ENCODE results near the gene RHOA.

The RHOA gene

DNA sequence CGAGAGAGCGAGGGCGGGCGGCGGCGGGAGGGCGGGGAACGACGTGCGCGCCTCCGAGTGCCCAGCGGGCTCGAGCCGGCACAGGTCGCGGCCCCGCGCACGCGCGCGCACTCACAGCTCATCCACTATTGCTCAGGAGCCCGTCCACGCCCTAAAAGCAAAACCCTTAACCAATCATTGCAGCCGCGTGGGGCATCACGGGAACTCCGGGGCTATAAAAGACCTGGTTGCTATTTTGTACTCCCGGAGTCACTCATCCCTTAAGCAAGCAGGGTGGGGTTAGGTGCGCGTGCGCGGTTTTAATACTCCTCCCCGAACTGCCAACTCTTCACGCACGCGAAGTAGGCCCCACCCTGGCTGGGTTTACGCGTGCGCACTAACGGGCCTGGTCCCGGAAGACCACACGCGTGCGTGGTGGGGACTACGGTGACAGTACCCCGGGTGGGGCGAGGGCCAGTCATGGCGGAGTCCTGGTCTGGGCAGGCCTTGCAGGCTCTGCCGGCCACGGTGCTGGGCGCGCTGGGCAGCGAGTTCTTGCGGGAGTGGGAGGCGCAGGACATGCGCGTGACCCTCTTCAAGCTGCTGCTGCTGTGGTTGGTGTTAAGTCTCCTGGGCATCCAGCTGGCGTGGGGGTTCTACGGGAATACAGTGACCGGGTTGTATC, at the start of gene RHOA, which contains the start of gene TCTA:
Gene RHOA, minus strand, starts transcription at position 9 of the 664 bp plus-strand sequence. CDS start 36,387 bp downstream, outside the sequence.
Gene TCTA, plus strand, starts transcription at position 456 of the 664 bp plus-strand sequence. Its CDS starts 4 bp downstream, at position 460.
- peak; percentile 95 for FAIRE-seq

DNA sequence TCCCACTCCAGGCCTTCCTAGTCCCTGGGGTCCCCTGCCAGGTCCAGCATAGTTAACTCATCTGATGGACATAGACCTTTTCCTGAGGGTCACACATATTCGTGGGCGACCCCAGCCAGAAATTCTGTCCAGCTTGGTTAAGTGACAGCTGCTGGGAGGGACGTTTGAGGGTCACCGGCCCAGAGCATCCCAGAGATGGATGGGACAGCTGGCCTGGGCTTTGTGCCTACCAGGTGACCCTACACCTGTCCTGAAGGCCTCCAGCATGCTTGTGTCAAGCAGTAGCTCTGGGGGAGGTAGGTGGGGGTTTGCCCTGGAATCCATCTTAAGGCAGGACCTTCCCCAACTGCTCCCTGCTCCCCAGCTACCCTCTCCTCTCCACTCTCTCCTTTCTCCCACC, 49.2 kb upstream of the RHOA start:
- no peak for FAIRE-seq

DNA sequence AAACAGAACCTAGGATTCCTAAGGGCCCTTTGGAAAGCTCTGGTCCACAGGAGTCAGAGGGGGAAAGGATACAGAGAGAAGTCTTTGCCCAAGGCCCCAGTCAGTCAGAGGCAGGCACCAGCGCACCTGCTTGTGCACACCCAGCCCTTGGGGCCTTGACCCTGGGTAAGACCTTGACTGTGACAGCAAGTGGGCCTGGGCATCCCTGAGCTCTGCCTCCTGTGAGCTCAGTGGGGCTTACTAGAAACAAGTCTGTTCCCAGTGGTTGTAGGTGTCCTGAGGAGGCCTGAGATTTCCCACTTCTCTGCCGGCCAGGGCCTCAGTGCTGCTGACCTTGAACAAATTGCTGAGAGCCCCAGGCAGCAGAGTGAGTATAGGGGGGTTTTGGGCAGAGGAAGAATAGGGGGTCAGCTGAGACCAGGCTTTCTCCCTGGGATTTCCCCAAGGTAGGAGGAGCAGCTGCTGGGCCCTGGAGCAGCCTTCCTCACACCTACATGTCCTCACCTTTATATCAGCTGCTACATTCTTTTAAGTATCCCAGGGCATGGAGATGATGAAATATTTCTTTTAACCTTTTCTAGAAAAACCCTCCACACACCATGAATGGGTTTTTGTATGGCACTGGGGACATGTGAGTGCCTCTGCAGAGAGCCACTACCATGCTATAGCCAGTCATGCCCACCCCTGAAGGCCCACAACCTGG, 48.6 kb upstream of the RHOA start:
- no peak for FAIRE-seq

DNA sequence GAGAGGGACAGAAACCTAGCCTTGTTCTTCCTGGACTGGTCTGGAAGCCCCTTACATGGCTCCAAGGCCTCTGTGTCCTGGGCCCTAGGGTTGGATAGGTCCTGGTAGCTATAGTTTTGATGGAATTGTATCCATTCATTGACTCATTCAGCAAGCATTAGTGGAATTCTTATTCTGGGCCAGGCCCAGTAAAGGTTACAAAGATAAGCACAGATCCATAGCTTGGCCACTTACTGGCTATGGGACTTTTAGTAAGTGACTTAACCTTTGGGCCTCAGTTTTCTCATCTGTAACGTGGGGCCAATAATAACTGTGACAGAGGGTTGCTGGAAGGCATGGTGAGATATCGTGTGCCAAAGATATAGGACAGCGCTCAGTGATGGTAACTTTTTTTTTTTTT, 44.7 kb upstream of the RHOA start:
- no peak for FAIRE-seq

DNA sequence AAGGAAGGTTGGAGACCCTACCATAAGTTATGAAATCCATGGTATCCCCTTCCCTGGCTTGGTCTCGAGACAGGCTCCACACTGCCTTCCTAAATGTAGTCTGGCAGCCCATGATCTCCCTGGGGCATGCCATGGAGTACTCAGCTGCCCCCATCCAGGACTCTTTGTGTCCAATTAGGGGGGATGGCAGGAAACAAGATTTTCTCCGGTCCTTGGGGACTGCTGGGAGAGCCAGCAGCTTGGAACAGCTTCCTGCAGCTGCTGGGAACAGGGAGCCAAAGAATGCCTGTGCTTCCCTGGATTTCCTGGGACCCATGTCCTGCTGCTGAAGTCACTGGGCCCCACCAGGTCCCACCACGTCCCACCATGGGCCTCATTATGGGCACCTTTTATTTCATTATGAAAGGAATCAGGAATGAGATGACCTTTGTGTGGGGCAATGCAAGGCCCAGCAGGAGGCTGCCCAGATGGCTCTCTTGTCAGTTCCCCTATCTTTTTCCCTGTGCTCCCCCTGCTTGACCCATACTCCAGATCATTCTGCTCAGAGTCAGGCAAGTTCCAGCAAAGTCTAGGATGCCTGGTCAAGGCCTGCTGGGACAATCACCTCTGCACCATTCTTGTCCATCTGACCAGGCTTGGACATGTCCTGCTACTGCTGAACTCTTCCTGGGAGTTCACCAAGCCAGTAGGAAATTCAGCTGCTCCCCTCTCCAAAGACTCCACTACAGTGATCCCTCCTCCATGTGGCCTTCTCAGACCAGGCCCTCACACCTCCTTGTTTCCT, 43.3 kb upstream of the RHOA start:
- no peak for FAIRE-seq

DNA sequence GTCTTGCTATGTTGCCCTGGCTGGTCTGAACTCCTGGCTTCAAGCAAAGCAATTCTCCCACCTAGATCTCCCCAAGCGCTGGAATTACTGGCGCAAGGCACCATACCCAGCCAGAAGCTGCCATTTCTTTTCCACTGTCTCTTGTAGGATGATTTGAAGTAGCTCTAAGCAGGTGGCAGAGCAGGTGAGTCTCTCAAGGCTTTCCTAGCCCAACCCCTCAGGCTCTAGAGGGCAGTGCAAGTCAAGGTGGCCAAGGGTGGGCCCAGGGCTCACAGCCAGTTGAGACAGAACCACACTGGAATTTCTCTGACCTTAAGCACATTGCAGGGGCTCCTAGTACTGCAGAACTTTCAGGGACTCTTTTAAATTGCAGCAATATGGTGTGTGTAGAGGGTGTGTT, 42.7 kb upstream of the RHOA start:
- FAIRE-seq = no peak

DNA sequence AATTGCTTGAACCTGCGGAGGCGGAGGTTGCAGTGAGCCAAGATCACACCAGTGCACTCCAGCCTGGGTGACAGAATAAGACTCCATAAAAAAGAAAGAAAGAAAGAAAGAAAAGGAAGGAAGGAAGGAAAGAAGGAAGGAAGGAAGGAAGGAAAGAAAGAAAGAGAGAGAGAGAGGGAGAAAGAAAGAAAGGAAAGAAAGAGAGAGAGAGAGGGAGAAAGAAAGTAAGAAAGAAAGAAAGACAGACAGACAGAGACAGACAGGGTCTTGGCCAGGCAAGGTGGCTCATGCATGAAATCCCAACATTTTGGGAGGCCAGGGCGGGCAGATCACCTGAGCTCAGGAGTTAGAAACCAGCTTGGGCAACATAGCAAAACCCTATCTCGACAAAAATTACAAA, 41.8 kb upstream of the RHOA start:
- FAIRE-seq = no peak

DNA sequence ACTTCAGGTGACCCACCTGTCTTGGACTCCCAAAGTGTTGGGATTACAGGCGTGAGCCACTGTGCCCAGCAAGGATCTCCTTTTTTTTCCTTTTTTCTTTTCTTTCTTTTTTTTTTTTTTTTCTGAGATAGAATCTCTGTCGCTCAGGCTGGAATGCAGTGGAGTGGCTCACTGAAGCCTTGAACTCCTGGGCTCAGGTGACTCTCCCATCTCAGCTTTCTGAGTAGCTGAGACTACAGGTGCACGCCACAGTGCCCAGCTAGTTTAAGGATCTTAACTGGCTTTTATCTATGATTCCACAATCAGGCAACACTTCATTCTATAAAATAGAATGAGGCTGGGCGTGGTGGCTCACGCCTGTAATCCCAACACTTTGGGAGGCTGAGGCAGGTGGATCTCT, 33.6 kb upstream of the RHOA start:
- no peak for FAIRE-seq

DNA sequence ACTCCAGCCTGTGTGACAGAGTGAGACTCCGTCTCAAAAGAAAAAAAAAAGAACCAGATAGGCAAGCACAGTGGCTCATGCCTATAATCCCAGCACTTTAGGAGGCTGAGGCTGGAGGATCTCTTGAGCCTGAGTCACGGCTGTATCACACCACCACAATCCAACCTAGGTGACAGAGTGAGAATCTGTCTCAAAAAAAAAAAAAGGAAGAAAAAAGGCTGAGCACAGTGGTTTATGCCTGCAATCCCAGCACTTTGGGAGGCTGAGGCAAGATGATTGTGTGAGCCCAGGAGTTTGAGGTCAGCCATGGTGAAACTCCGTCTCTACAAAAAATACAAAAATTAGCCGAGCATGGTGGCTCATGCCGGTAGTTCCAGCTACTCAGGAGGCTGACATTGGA, 23.0 kb upstream of the RHOA start:
- no peak for FAIRE-seq

DNA sequence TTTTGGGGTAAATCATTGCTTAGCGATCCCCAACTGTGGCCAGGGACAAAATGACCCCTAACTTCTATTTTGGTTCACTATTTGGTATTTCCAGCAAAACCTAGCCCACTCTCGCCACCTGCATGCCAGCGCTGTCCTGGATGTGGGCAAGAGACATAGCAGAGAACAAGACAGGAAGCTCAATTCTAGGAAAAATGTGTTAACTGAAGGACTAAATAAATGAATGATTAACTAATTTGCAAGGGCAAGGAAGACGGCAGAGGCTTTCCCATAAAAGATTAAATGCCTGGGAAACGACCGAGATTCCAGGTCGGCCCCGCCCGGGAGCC, 16.9 kb upstream of the RHOA start:
- no peak for FAIRE-seq

DNA sequence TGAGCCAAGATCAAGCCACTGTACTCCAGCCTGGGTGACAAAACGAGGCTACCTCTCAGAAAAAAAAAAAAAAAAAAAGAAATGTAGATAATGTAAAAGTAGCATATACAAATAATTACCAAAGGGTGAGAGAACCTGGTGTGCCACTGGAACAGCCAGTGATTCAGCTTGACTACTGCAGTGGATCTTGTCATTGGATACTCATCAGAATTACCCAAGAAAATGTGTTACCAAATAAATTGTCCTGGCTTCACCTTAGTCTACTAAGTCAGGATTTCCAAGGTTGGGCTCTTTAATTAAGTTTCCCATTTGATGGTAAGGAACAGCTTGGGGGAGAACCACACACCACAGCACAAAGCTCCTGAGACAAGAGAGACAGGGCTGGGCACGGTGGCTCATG, 15.8 kb upstream of the RHOA start:
- FAIRE-seq = no peak

DNA sequence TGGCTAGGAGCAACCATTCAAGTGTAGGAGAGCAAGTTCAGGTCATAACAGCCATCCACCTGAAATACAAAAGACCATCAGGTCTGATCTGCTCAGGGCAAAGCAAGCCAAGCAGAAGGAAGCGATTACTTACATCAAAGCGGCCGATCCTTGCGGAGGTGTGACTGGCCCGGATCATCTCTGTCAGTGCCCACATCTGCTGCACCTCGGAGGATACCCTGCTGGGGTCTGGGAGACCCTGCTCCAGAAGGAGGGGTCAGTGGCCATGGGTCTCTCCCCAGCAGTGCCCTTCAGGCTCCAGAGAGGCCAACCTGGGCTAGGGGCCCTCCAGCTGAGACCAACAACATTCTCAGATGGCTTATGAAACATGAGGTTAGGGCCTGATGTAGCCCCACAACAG, 13.0 kb upstream of the RHOA start:
- no peak for FAIRE-seq

DNA sequence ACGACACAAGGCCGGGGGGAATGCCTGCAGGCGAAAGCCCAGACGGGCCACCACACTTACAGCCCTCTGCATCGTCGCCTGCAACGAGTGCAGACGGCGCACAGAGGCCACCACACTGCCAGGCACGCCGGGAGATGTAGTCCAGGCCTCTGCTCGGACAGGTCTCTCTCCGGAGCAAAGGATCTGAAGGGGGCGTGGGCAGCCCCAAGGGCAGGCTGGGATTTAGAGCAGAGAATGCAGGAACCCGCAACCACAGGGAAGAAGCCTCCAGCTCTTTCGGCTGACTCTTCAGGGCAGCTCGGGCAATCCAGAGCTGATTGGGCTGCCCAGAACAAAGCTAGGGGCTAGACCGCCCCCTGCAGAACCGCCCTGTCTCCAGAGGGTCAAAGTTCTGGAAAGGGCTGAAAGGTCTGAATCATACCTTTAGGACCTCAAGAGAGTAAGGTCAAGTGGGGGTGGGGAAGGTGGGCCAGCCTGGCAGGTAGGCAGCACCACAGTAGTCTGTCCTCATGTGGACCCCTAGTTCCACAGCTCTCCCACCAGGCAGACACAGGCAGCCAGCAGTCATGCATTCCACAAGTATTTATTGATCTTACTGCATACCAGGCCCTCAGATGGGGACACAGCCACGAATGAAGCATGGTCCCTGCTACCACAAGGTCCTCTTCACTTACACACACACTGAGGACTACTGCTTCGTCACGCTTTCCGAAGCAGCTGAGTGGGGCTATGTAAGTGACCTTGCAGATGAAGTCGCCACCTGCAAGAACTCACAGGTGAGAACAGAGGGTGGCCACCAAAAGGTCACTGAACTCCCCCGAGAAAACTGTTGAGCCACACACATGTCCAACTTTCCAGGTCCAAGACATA, 10.8 kb upstream of the RHOA start, which contains the start of gene AMT:
Gene AMT, minus strand, starts transcription at position 95 of the 870 bp plus-strand sequence. Its CDS starts 23 bp downstream, at position 72.
- no peak for FAIRE-seq

DNA sequence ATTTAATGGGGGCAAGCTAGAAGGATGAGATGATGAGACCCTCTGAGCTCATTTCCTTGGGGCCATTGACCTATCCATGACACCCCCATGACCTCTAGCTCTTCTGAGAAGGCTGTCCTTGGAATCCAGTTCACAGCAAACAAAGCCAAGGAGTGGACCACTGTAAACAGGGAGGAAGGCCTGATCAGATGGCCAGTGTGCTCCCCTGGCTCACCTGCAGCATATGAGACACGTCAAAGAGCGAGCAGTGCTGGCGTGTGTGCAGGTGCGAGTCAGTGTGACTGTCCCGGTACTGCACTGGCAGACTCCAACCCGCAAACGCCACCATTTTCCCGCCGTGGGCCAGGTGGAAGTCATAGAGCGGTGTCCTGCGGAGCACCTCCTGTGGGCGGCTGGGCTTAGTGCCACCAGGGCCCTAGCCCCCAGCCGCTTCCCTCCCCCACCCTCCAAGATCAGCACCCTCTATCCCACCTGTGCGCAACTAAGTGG, 10.2 kb upstream of the RHOA start:
- FAIRE-seq = no peak

DNA sequence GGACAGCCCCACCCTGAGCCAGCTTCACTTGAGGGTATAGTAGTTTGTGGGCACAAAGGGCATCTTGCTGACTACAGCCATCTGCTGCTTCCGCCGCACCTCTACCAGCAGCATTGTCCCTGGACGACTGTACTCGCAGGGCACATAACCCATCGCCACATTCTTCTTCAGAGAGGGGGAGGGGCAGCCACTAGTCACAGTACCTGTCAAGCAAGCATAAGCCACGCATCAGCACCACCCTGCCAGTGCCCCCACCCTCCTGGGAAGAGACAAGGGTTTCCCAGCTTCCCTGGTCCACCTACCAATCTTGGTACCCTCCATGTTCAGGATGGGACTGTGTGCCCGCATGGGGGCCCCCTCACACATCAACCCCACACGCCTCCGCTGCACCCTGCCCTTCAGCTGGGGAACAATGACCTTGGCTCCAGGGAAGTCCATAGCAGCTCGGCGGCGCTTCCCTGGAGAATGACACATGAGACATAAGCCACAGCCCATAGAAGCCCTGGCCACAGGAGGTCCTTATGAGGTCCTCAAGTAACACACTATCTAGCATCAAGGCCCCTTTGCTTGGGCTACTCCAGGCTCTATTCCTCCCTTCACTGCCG, 5.8 kb upstream of the RHOA start:
- FAIRE-seq = no peak

DNA sequence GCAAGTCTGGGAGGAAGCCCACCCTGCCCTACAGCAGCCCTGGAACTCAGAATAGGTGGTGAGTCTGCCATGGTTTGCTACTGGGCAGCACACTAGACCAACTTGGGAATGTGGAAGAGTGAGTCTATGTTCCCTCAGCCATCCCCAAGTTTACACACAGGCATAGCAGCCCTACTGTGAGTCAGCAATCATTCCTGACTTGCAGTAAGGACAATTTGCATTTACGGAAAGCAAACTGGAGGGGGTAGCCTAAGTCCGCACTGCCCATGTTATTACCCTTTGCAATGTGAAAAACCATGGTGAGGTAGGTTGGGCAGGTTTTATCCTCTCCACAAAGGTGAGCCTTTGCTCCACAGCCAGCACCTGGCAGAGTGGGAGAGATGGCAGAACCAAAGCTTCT, 5.1 kb upstream of the RHOA start:
- FAIRE-seq = no peak

DNA sequence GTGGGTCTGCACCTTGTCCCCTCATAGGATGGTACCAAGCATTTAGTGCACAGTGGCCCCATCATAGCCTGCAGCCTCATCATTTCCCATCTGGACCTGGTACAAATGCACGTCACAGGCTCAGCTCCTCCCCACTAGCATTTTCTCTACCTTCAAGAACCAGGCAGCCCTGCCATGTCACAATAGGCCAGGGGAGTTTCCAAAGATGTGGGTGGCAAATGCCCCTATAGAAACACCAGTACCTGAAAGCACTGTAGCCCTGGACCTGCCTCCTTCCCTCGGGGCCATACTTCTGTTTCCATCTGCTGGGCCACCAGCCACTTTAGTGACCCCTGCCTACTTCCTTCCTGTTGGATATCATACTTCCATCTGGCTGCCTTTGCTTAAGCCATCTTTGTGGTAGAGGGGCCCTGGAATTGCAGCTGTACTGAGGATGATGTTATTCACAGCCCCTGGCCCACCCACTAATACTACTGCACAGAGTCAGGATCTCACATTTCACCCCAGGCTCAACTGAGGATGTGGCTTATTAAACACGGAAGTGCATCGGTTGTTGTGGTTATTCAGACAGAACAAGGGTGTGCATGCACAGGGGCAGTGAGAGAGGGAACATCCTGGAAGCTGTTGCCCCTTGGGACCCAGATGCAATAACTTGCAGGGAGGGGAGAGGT, 4.3 kb upstream of the RHOA start:
- no peak for FAIRE-seq

DNA sequence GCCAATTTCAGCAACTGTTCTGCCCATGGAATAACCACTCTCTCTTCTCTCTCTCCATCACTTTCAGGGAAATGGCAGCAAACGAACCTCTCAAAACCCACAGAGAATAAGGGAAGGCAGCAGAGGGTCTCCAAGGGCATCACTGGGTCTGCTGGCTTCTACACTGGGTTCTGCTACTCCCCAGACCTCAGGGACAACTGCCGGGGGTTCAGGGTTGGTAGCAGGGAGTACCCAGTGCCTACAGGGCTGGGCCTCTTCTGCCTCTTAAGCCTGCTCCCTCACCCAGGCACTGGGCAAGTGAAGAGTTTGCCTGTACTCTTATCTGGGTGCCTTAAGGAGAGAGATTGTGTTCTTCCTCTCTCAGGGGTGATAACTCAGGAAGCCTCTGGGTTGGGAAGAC, 3.0 kb upstream of the RHOA start:
- FAIRE-seq = no peak

DNA sequence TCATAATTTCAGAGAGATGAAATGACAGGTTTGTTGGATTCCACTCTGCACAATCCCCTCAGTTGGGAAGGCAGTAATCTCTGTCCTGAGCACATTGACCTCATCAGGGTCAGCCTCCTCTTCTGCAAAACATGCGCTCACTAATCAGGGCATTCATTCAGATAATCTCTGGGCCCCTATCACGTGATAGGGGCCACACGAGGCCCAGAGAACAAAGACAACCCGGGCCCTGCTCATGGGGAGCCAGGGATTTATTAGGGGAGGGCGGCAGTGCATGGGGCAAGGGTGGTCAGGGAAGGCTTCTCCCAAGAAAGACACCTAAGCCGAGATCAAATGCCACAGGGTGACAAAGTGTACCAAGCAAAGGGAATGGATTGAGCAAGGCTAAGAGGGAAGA, 1.6 kb upstream of the RHOA start:
- FAIRE-seq = no peak

DNA sequence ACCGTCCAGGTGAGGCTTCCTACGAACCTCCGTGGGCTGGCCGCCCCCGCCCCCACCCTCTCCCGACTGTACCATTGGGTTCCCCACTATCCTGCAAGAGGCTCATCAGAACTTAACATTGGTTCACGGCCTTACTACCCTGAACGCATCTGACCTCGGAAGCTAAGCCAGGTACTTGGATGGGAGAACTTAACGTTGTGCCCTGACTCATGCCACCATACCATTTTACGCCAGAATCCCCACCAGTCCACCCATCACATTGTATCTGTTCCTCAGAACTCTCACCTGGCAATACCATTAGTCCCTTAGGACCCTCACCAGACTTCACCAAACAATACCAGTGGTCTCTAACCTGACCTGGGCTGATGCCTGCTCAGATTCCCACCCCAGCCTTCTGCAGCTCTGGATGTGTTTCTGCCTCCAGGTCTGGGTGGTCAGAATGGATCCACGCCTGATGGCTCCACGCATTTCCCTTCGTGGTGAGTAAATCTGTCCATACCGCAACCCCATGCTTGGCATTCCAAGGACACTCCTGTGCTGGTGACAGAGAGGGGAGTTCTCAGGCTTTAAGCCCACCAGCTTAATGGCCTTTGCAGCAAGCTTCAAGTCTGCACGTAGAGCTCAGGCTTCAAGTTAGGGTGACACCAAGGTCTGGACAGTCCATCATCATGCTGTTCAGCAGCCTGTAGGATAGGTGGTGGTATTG, 1.0 kb upstream of the RHOA start:
- no peak for FAIRE-seq

DNA sequence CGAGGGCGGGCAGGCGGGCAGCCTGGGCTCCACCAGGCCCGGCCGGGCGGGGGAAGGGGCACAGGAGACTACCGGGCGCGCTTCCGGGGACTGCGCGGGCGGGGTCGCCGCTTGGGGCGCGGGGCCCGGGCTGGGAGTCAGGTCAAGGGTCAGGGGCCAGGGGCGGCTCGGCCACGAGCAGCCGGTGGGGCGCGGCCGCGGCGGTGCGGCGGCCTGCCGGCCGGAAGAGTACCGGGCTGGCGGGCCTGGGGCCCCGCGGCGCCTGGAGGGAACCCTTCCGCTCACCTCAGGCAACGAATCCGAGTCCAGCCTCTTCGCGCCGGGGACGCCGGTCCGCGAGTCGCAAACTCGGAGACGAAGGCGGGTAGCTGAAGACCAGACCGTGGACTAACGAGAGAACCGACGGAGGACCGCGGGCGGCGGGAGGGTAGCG, 225 bp downstream of the RHOA start:
- FAIRE-seq = no peak
